ENCODE data around the gene SMIM10. TPM values are rescaled to one million over a fixed set of nuclear protein-coding genes. Genes with fewer than 3 reads are reported as not detected.
"Not testable (repeated sequence)": the region's sequence is repeated elsewhere in the genome, so short reads cannot be mapped to it uniquely, and the experiment has no call there.

Gene SMIM10
- 10 to 100 TPM in 5 of 9 donors, 1 to 10 TPM in 4; 6.9 to 22.0 (median 11.9) TPM for total RNA-seq
- 10 to 100 TPM; 14.5 to 27.4 (median 23.6) TPM for polyA plus RNA-seq
- long read RNA-seq, donor 1, transcript SMIM10-201 (1 exons, 1,536 nt) = major isoform, 17 of 17 reads
- long read RNA-seq, donor 1, partial matches to known transcripts = 0 of 17 reads
- long read RNA-seq, donor 1, other reads (novel, unspliced or antisense) = 0 of 17 reads
- long read RNA-seq, donor 2, transcript SMIM10-201 (1 exons, 1,536 nt) = major isoform, 5 of 5 reads
- long read RNA-seq, donor 2, partial matches to known transcripts = 0 of 5 reads
- long read RNA-seq, donor 2, other reads (novel, unspliced or antisense) = 0 of 5 reads
- long read RNA-seq, donor 3, transcript SMIM10-201 (1 exons, 1,536 nt) = major isoform, 12 of 12 reads
- long read RNA-seq, donor 3, partial matches to known transcripts = 0 of 12 reads
- long read RNA-seq, donor 3, other reads (novel, unspliced or antisense) = 0 of 12 reads
- long read RNA-seq, donor 4, transcript SMIM10-201 (1 exons, 1,536 nt) = major isoform, 14 of 14 reads
- long read RNA-seq, donor 4, partial matches to known transcripts = 0 of 14 reads
- long read RNA-seq, donor 4, other reads (novel, unspliced or antisense) = 0 of 14 reads
- long read RNA-seq, donor 5, transcript SMIM10-201 (1 exons, 1,536 nt) = major isoform, 29 of 29 reads
- long read RNA-seq, donor 5, partial matches to known transcripts = 0 of 29 reads
- long read RNA-seq, donor 5, other reads (novel, unspliced or antisense) = 0 of 29 reads
- long read RNA-seq, donor 6, transcript SMIM10-201 (1 exons, 1,536 nt) = major isoform, 11 of 11 reads
- long read RNA-seq, donor 6, partial matches to known transcripts = 0 of 11 reads
- long read RNA-seq, donor 6, other reads (novel, unspliced or antisense) = 0 of 11 reads
- long read RNA-seq, donor 7, transcript SMIM10-201 (1 exons, 1,536 nt) = major isoform, 9 of 9 reads
- long read RNA-seq, donor 7, partial matches to known transcripts = 0 of 9 reads
- long read RNA-seq, donor 7, other reads (novel, unspliced or antisense) = 0 of 9 reads
- long read RNA-seq, donor 8, transcript SMIM10-201 (1 exons, 1,536 nt) = major isoform, 9 of 9 reads
- long read RNA-seq, donor 8, partial matches to known transcripts = 0 of 9 reads
- long read RNA-seq, donor 8, other reads (novel, unspliced or antisense) = 0 of 9 reads
- long read RNA-seq, donor 9, transcript SMIM10-201 (1 exons, 1,536 nt) = major isoform, 15 of 15 reads
- long read RNA-seq, donor 9, partial matches to known transcripts = 0 of 15 reads
- long read RNA-seq, donor 9, other reads (novel, unspliced or antisense) = 0 of 15 reads
- long read RNA-seq, donor 10, transcript SMIM10-201 (1 exons, 1,536 nt) = major isoform, 7 of 7 reads
- long read RNA-seq, donor 10, partial matches to known transcripts = 0 of 7 reads
- long read RNA-seq, donor 10, other reads (novel, unspliced or antisense) = 0 of 7 reads

DNA sequence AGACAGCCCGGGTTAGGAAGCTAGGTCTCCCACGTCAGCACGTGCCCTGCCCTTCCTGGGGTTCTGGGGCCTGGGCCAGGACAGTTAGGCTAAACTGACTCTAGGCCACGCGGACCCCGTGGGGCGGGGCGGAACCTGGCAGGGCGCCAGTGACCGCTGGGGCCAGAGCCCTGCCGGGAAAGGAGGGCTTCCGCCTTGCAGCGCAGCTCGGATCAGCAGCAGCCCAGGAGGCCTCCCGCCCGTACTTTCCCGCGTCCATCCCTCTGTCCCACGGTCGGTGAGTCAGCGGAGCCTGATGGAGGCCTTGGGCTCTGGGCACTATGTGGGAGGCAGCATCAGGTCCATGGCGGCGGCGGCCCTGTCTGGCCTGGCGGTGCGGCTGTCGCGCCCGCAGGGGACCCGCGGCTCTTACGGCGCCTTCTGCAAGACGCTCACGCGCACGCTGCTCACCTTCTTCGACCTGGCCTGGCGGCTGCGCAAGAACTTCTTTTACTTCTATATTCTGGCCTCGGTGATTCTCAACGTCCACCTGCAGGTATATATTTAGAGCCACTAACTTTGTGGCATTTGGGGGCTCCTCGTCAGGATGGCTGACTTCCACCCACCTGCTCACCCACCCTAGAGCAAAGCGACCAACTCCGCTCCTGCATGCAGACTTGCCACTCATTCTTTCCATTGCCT lies at the start of gene SMIM10:
Gene SMIM10 (plus strand): TSS at position 191 of the 681 bp plus-strand sequence. CDS start 105 bp downstream, at position 296.
- 2 to 38% (median 20%) methylated on average over 10 to 45 of the region's 45 CpGs for WGBS, 4 donors
- peak; percentile 67 to 83 (median 76) for DNase-seq
- Histone ChIP-seq H3K4me1 (replicated peaks in 1 of 2) (peaks cover 0 to 6% of the 10 kb centered on the region in 2 donors), H3K9me3 (replicated peaks in 1 of 3) (no peaks in the 10 kb centered on the region), H3K4me3 (peak within 1 kb of the TSS in 1 of 4 donors; percentile 50), H3K36me3 (replicated peaks in 1 of 2) (no peaks in the 10 kb centered on the region), H3K27me3 (peaks cover 10% of the 10 kb centered on the region), H3K27ac (peak within 1 kb of the TSS in 2 of 5 donors; percentile 56 to 78)
- TF ChIP-seq POLR2A (IDR thresholded peaks at IDR 0.05) (peak in 1 of 2 donors; percentile 31), CTCF (IDR thresholded peaks at IDR 0.05) (no peak)
- intact Hi-C loops (cut with DNase I) = no loop called here

DNA sequence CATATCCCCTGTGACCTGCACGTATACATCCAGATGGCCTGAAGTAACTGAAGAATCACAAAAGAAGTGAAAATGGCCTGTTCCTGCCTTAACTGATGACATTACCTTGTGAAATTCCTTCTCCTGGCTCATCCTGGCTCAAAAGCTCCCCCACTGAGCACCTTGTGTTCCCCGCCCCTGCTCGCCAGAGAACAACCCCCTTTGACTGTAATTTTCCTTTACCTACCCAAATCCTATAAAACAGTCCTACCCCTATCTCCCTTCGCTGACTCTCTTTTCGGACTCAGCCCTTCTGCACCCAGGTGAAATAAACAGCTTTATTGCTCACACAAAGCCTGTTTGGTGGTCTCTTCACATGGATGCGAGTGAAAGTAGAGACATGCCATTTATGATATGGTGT lies 44.4 kb upstream of the SMIM10 start:
- WGBS, 4 donors = 83 to 97% (median 92%) methylated on average over 6 of the region's 6 CpGs
- H3K4me3 ChIP-seq; H3K27me3 ChIP-seq; H3K36me3 ChIP-seq (replicated peaks in 1 of 2); H3K9me3 ChIP-seq (replicated peaks in 1 of 3); intact Hi-C loops (cut with DNase I); H3K27ac ChIP-seq; DNase-seq; H3K4me1 ChIP-seq (replicated peaks in 1 of 2): not testable (repeated sequence)

DNA sequence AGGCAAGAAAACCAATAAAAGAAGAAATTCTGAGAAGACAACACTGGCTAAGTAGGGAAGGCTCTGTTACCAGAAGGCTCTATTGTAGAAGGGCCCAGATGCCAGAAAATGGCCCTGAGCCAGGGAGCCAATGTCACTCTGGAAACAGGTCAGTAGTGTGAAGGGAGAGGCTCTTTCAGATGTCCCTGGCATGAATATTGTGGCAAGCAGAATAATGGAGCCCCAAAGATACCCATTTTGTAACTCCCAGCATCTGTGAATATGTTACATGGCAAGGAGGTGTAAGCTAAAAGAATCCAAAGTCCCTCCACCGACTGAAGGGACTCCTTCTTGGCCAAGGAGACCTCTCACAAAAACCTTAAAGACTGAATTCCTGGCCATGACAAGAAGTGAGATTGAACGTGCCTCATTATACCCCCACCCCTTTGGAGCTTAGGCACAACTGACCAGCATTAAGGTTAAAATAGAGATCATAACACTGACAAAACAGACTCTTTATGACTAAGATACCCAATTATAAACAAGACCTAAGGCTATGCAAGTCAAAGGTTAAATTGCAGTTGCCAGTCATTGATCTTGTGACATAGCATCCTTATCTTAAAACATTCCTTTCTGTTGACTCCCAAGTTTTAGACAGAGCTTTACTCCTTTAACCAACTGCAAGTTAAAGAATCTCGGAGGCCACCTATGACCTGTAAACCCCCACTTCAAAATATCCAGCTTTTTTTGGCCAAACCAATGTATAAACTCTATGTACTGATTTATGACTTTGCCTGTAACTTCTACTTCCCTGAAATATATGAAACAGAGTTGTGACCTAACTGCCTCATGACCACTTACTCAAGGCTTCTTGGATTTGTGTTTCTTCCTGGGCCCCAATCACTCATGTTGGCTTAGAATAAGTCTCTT lies 42.2 kb upstream of the SMIM10 start:
- Histone ChIP-seq H3K4me1 (replicated peaks in 1 of 2) (peaks cover 0 to 9% of the 10 kb centered on the region in 2 donors), H3K36me3 (replicated peaks in 1 of 2) (no peaks in the 10 kb centered on the region), H3K27me3 (no peaks in the 10 kb centered on the region), H3K27ac (peak overlapping the region; percentile 50 to 85 (median 68)), H3K9me3 (replicated peaks in 1 of 3) (no peaks in the 10 kb centered on the region), H3K4me3 (no peak overlapping the region)
- peak; percentile 20 to 64 (median 44) for DNase-seq
- 23 to 43% (median 37%) methylated on average over 2 to 3 of the region's 3 CpGs for WGBS, 4 donors
- no peak for TF ChIP-seq POLR2A (IDR thresholded peaks at IDR 0.05)
- TF ChIP-seq CTCF (IDR thresholded peaks at IDR 0.05) = no peak
- intact Hi-C loops (cut with DNase I) = no loop called here
